ENCODE measurements around the gene TLNRD1.

DNA sequence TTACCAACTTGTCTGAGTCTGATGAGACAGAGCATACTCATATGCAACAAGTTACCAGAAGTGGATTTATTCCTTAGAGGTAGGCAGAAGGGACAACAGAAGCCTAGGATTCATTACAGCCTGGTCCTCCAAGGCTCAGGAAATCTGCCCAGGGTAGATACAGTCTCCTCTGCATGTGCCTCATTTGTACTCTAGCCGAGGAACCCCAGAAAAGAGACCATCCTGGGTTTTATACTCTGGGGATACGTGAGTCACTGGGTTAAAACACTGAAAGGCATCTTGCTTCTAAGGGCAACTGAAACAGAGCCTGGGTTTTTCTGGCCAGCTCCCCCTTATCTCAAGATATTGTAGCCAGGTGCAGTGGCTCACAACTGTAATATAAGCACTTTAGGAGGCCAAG, 45.6 kb downstream of the TLNRD1 start:
- TF ChIP-seq POLR2A (IDR thresholded peaks at IDR 0.05): no peak
- TF ChIP-seq, protein P1, sequence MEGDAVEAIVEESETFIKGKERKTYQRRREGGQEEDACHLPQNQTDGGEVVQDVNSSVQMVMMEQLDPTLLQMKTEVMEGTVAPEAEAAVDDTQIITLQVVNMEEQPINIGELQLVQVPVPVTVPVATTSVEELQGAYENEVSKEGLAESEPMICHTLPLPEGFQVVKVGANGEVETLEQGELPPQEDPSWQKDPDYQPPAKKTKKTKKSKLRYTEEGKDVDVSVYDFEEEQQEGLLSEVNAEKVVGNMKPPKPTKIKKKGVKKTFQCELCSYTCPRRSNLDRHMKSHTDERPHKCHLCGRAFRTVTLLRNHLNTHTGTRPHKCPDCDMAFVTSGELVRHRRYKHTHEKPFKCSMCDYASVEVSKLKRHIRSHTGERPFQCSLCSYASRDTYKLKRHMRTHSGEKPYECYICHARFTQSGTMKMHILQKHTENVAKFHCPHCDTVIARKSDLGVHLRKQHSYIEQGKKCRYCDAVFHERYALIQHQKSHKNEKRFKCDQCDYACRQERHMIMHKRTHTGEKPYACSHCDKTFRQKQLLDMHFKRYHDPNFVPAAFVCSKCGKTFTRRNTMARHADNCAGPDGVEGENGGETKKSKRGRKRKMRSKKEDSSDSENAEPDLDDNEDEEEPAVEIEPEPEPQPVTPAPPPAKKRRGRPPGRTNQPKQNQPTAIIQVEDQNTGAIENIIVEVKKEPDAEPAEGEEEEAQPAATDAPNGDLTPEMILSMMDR (IDR thresholded peaks at IDR 0.05): no peak
